HepG2 (cell line): Measurements from ENCODE around the gene DOCK4. TPM values are rescaled to one million over a fixed set of nuclear protein-coding genes. Genes with fewer than 3 reads are reported as not detected.

Experiments
- ATF3 ChIP-seq: sonication (generic); formaldehyde crosslinking; IDR thresholded peaks from 2 replicates; pipeline ENCODE4 v1.4.0; 2020; ENCODE audit warnings: missing genetic modification reagents
- ATRX ChIP-seq: sonication (generic); formaldehyde crosslinking; IDR thresholded peaks from 2 replicates; pipeline ENCODE4 v1.4.0; 2020; ENCODE audit warnings: missing genetic modification reagents, borderline replicate concordance
- DBP ChIP-seq: sonication (generic); formaldehyde crosslinking; IDR thresholded peaks from 2 replicates; pipeline ENCODE4 v1.4.0; 2020; ENCODE audit warnings: missing genetic modification reagents; ENCODE audit errors: not compliant biosample characterization
- FOXA1 ChIP-seq, 2 experiments: fragments of 450-650 bp in 1 of 2; sonication (generic) in 1 of 2; formaldehyde crosslinking in 1 of 2; IDR thresholded peaks; 2 replicates each; pipeline versions ENCODE4 v1.4.0 to v1.6.1; 2016 to 2020; ENCODE audit warnings: missing genetic modification reagents in 1 of 2
- JUNB ChIP-seq: sonication (generic); formaldehyde crosslinking; IDR thresholded peaks from 2 replicates; pipeline ENCODE4 v1.8.0; 2022; ENCODE audit warnings: missing genetic modification reagents, mild to moderate bottlenecking, borderline replicate concordance
- LCORL ChIP-seq, 2 experiments: fragments of 450-650 bp in 1 of 2; sonication (generic) in 1 of 2; formaldehyde crosslinking in 1 of 2; IDR thresholded peaks; 2 replicates each; pipeline versions ENCODE4 v1.5.0 to v1.6.1; 2017 to 2020; ENCODE audit warnings: antibody characterized with exemption in 1 of 2, missing genetic modification reagents in 1 of 2
- MXI1 ChIP-seq: IDR thresholded peaks from 3 replicates; pipeline ENCODE4 v1.6.1; 2012; ENCODE audit warnings: low read depth, low read length, inconsistent platforms, borderline replicate concordance
- NCOR1 ChIP-seq: fragments of 200-600 bp; sonication (generic); IDR thresholded peaks from 2 replicates; pipeline ENCODE4 v1.7.0; 2017; ENCODE audit warnings: antibody characterized with exemption, low read length, borderline replicate concordance
- NFYB ChIP-seq: sonication (generic); formaldehyde crosslinking; IDR thresholded peaks from 2 replicates; pipeline ENCODE4 v1.4.0; 2020; ENCODE audit warnings: missing genetic modification reagents
- NR2F6 ChIP-seq, 2 experiments: IDR thresholded peaks; 2 replicates each; pipeline ENCODE4 v1.6.1; 2016; ENCODE audit warnings: antibody characterized with exemption in 1 of 2, mild to moderate bottlenecking in 1 of 2
- PRPF4 ChIP-seq: fragments of 200-400 bp; formaldehyde crosslinking; IDR thresholded peaks from 2 replicates; pipeline ENCODE4 v1.6.1; 2016; ENCODE audit warnings: low read length, low read depth; ENCODE audit not compliant: poor library complexity, severe bottlenecking
- RARG ChIP-seq: sonication (generic); formaldehyde crosslinking; IDR thresholded peaks from 2 replicates; pipeline ENCODE4 v1.4.0; 2020; ENCODE audit warnings: low read depth, mild to moderate bottlenecking, missing genetic modification reagents
- RFX1 ChIP-seq: fragments of 450-650 bp; IDR thresholded peaks from 2 replicates; pipeline ENCODE4 v1.6.1; 2017
- SMARCC2 ChIP-seq: fragments of 450-650 bp; IDR thresholded peaks from 2 replicates; pipeline ENCODE4 v1.6.1; 2017; ENCODE audit warnings: antibody characterized with exemption, mild to moderate bottlenecking
- SP140L ChIP-seq: sonication (generic); formaldehyde crosslinking; IDR thresholded peaks from 2 replicates; pipeline ENCODE4 v1.4.0; 2020; ENCODE audit warnings: missing genetic modification reagents, borderline replicate concordance
- TCF7 ChIP-seq: sonication (generic); IDR thresholded peaks from 2 replicates; pipeline ENCODE4 v1.6.1; 2016; ENCODE audit warnings: antibody characterized with exemption, low read depth
- TMF1 ChIP-seq: sonication (generic); formaldehyde crosslinking; IDR thresholded peaks from 2 replicates; pipeline ENCODE4 v1.8.1; 2022; ENCODE audit warnings: low read depth, missing genetic modification reagents
- ZFY ChIP-seq: sonication (generic); formaldehyde crosslinking; IDR thresholded peaks from 2 replicates; pipeline ENCODE4 v1.4.0; 2020; ENCODE audit warnings: missing genetic modification reagents
- ZHX1 ChIP-seq: sonication (generic); formaldehyde crosslinking; IDR thresholded peaks from 2 replicates; pipeline ENCODE4 v1.8.1; 2022; ENCODE audit warnings: low read depth, mild to moderate bottlenecking, missing genetic modification reagents
- ZNF124 ChIP-seq: sonication (generic); formaldehyde crosslinking; IDR thresholded peaks from 2 replicates; pipeline ENCODE4 v1.4.0; 2020; ENCODE audit warnings: missing genetic modification reagents
- ZNF235 ChIP-seq: sonication (generic); formaldehyde crosslinking; IDR thresholded peaks from 2 replicates; pipeline ENCODE4 v1.8.1; 2023; ENCODE audit warnings: mild to moderate bottlenecking, missing genetic modification reagents, borderline replicate concordance
- ZNF816 ChIP-seq: sonication (generic); formaldehyde crosslinking; IDR thresholded peaks from 2 replicates; pipeline ENCODE4 v1.8.0; 2022; ENCODE audit warnings: missing genetic modification reagents, mild to moderate bottlenecking, borderline replicate concordance
- ZSCAN21 ChIP-seq: sonication (generic); formaldehyde crosslinking; IDR thresholded peaks from 2 replicates; pipeline ENCODE4 v1.8.0; 2022; ENCODE audit warnings: mild to moderate bottlenecking, missing genetic modification reagents, moderate library complexity, borderline replicate concordance
- ZXDC ChIP-seq: sonication (generic); formaldehyde crosslinking; IDR thresholded peaks from 2 replicates; pipeline ENCODE4 v1.5.0; 2020; ENCODE audit warnings: mild to moderate bottlenecking, missing genetic modification reagents
- polyA plus RNA-seq, 8 experiments: library from polyadenylated mRNA; depleted of rRNA in 3 of 8; stranded (reverse) in 7 of 8; unstranded in 1 of 8; fragments of >200 nt; fragmentation: Illumina TruSeq in 4 of 8; extraction: Trizol in 4 of 8; gene quantifications; 2 replicates each; pipeline versions ENCODE4 v1.2.1 to v1.2.3, GENCODE V29; 2011 to 2016; ENCODE audit warnings: low read depth in 4 of 8, missing spikeins in 1 of 8, mixed read lengths in 1 of 8; ENCODE audit not compliant: insufficient read depth in 1 of 8
- total RNA-seq, 5 experiments: library from RNA; depleted of rRNA; stranded (reverse); fragments of >200 nt; fragmentation: Illumina TruSeq; extraction: Trizol; gene quantifications; 2 replicates each; pipeline ENCODE4 v1.2.3, GENCODE V29; 2016; ENCODE audit warnings: low read depth in 1 of 5

DOCK4 gene
- total and polyA plus RNA-seq, 2 of the 13 experiments (the other 11 are each of a cell fraction or from before 2014, with no cell fraction given), result 13.5 to 17.4 TPM

- TF ChIP-seq LCORL (IDR thresholded peaks at IDR 0.05), result no peak
- 0 out of 2 replicates have a peak, but pooled peaks have one; percentile 22 for TF ChIP-seq LCORL (CRISPR knock-in tag; IDR thresholded peaks at IDR 0.05)
- TF ChIP-seq SMARCC2, result no peak
- no peak for TF ChIP-seq TMF1 (CRISPR knock-in tag)
- TF ChIP-seq ZSCAN21 (CRISPR knock-in tag), result no peak
- TF ChIP-seq MXI1, result peak; percentile 7; the same call in 1 of the 3 replicates
- TF ChIP-seq JUNB (CRISPR knock-in tag), result peak; percentile 87; the same call in 1 of the 2 replicates
- TF ChIP-seq TCF7, result peak; percentile 47; the same call in 1 of the 2 replicates
- peak; percentile 52 for TF ChIP-seq NR2F6 (IDR thresholded peaks at IDR 0.05)
- TF ChIP-seq NR2F6 (CRISPR knock-in tag; IDR thresholded peaks at IDR 0.05), result peak; percentile 73
- no peak for TF ChIP-seq ATRX (CRISPR knock-in tag)
- TF ChIP-seq PRPF4, result no peak
- no peak for TF ChIP-seq FOXA1 (IDR thresholded peaks at IDR 0.05)
- TF ChIP-seq FOXA1 (CRISPR knock-in tag; IDR thresholded peaks at IDR 0.05), result peak; percentile 44; the same call in 1 of the 2 replicates
- no peak for TF ChIP-seq ZNF235 (CRISPR knock-in tag)
- TF ChIP-seq SP140L, result no peak
- TF ChIP-seq RFX1, result peak; percentile 64; the same call in 1 of the 2 replicates
- 0 out of 2 replicates have a peak, but pooled peaks have one; percentile 20 for TF ChIP-seq ZNF124 (CRISPR knock-in tag)
- no peak for TF ChIP-seq ZXDC (CRISPR knock-in tag)
- no peak for TF ChIP-seq ZNF816 (CRISPR knock-in tag)
- TF ChIP-seq ZFY (CRISPR knock-in tag), result peak; percentile 58; the same call in 1 of the 2 replicates
- TF ChIP-seq NFYB (CRISPR knock-in tag), result no peak
- no peak for TF ChIP-seq ZHX1 (CRISPR knock-in tag)
- TF ChIP-seq DBP (CRISPR knock-in tag), result no peak
- peak; percentile 29; the same call in 1 of the 2 replicates for TF ChIP-seq NCOR1
- TF ChIP-seq RARG (CRISPR knock-in tag), result no peak
- TF ChIP-seq ATF3 (CRISPR knock-in tag), result peak; percentile 81
Measured at GRCh38 chr7:111931016-111931517, 275.1 kb downstream of the DOCK4 start (continued).
